IPS-11a (cell line): Measurements from ENCODE around the gene SBK2.
"Not testable (repeated sequence)": the region's sequence is repeated elsewhere in the genome, so short reads cannot be mapped to it uniquely, and the experiment has no call there.

Source experiments
- H3K4me3 ChIP-seq: one replicate; pipeline ENCODE4 v1.5.1; 2013; ENCODE audit warnings: low read depth, low read length, control low read depth

Gene SBK2

GRCh38 chr19:55536366-55536765 is 567 bp downstream of the SBK2 start:
- H3K4me3 ChIP-seq: no peak overlapping the region

DNA sequence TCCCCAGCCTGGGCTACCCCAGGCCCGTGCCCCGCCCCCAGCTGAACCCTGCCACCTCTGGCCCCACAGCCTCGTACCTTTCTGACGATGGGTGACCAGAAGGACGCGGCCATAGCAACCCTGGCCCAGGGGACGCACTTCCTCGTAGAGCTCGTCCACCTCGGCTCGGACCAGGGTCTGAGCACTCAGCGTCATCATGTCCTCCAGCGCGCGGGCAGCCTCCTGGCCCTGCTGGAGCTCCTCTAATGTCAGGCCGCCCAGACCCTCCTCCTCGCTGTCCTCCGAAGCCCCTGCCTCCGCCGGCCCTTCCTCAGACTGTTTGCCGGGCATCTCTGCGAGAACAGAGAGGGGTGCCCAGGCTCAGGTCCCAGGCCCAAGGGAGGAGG is 975 bp downstream of the SBK2 start:
- H3K4me3 ChIP-seq: no peak overlapping the region

DNA sequence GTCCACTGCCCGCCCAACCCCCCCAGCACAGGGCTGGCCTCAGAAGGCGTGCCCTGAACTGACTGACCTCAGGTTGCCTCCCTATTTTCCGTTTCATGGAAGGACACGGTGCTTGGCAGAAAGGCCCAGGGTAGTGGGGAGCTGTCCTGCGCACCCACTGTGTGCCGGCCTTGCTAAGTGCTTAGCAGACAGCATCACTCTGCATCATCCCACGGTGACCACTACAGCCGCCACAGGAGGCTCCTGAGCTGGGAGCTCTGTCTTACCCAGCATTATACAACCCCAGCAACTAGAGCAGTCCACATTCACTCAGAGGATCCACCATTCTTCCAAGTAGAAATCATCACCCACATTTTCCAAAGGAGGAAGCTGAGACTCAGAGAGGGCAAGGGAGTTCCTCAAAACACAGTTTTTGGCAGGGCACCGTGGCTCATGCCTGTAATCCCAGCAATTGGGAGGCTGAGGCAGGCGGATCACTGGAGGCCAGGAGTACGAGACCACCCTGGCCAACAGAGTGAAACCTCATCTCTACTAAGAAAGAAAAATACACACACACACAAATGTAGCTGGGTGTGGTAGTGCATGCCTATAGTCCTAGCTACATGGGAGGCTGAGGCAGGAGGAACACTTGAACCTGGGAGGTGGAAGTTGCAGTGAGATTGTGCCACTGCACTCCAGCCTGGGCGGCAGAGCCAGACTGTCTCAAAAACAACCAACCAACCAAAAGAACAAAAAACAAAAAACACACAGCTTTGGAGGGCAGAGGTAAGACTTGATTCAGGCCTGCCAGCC is 1.6 kb downstream of the SBK2 start:
- no peak overlapping the region for H3K4me3 ChIP-seq

DNA sequence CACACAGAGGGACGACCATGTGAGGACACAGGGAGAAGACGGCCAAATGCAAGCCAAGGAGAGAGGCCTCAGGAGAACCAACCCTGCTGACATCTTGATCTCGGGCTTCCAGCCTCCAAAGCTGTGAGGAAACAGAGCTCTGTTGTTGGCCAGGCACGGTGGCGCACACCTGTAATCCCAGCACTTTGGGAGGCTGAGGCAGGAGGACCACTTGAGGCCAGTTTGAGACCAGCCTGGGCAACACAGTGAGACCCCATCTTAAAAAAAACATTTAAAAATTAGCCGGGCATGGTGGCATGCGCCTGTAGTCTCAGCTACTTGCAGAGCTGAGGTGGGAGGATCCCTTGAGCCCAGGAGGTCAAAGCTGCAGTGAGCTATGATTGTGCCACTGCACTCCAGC is 2.7 kb downstream of the SBK2 start:
- not testable (repeated sequence) for H3K4me3 ChIP-seq

DNA sequence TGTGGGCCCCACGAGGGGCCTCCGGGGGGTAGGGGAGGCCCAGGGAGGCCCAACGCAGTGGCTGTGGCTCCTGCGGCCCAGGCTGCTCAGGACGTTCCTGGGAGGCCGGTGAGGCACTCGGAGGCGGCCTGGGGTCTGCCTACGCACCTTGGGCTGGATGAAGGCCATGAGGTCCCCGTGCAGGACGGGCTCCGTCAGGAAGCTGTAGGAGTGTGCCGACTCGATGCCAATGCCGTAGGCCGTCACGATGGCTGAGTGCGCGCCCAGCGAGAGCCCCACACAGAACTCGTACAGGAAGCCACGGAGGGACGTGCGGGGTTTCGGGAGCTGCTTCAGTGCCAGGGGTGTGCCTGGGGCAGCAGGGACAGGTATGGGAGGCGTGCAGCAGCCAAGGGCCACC is 5.9 kb downstream of the SBK2 start:
- no peak overlapping the region for H3K4me3 ChIP-seq

DNA sequence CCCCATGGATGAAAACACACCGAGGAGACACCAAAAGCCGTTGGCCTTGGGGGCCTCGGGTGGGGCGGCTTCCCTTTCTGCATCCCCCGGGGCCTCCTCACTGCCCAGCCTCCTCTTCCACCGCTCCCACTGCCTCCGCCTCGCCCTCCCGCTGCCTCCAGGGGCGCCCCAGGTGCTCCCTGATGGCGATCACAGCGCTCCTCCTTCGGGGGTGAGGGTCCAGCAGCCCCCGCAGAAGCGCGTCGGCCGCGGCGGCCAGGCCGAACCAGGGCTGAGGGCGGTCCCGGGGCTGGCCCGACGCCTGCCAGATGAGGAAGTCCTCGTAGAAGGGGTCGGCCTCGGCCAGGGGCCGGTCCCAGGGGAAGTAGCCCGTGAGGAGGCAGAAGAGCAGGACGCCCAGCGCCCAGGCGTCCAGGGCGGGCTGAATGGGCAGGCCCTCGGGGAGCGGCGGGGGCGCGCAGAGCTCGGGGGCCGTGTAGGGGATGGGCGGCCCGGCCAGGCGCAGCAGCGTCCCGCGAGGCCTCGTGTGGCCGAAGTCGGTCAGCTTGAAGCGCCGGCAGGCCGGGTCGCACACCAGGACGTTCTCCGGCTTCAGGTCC is 7.2 kb downstream of the SBK2 start:
- H3K4me3 ChIP-seq: no peak overlapping the region

GRCh38 chr19:55528030-55528803 is 8.7 kb downstream of the SBK2 start:
- no peak overlapping the region for H3K4me3 ChIP-seq

GRCh38 chr19:55527197-55528029 is 9.5 kb downstream of the SBK2 start:
- no peak overlapping the region for H3K4me3 ChIP-seq

DNA sequence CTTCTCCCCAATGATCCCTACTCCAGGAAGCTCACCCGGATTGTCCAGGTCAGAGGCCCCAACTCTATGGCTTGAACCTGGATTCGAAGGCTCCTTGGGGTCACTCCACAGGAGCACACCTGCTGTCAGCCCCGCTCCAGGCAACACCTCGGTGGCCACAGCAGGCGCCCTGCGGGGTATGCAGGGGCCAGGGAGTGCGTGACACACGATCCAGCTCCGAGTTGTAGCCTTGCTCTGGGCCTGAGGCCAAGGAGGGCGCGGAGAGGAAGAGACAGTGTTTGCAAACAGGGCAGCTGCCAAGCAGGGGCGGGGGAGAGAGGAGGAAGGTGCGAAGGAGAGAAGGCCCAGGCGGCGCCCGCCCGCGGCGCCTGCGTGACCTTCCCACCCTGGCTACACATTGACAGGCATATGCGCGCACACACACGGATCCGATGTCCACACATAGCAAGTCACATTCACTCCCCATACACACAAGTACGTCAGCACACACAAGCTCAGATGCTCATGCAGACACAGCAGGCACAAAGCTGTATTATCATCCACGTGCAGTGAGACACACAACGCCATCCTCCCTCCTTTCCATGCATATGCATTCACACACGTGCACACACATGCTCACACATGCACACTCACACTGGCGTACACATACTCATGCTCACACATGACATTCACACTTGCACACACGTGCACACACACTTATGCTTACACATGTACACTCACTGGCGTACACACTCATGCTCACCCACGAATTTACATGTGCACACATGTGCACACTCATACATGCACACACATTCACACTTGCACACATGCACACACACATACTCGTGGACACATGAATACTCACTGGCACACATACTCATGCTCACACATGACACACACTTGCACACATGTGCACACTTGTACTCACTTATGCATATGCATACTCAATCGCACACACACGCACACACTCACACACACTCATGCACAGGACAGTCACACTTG is 10.4 kb downstream of the SBK2 start:
- no peak overlapping the region for H3K4me3 ChIP-seq

DNA sequence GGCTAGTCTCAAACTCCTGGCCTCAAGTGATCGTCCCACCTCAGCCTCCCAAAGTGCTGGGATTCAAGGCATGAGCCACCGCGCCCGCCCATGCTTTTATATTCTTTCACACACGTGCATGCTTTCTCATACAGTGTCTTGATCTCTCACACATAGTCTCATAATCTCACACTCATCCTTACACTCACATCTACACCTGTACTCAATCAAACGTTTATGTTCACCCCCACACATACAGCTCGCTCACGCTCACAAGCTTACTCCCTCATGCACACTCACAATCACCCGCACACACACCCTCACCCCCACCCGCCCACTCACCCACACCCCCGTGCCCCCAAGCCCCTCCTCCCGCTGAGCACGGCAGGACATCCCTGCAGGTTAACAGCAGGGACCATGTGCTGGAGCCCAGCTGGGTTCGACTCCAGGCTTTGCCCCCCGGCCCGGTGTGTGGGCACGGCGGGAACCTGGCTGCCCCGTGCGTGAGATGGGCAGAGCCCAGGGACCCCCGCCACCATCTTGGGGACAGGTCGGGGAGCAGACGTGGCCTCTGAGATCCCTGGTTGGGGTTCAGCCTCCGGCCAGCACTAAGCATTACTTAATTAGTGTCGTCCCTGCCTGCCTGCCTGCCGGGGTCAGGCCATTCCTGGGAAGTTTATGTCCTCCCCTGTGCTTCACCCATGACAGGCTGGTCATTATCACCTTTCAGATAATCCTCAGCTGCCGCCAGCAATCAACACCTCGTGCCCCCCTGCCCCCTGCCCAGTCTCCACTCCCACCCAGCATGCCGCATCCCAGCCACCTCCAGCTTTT is 11.4 kb downstream of the SBK2 start:
- H3K4me3 ChIP-seq: no peak overlapping the region

- no peak overlapping the region for H3K4me3 ChIP-seq
Measured at GRCh38 chr19:55520691-55521292, 16.1 kb downstream of the SBK2 start.

- H3K4me3 ChIP-seq: no peak overlapping the region
Measured at GRCh38 chr19:55519451-55520311, 17.3 kb downstream of the SBK2 start.

DNA sequence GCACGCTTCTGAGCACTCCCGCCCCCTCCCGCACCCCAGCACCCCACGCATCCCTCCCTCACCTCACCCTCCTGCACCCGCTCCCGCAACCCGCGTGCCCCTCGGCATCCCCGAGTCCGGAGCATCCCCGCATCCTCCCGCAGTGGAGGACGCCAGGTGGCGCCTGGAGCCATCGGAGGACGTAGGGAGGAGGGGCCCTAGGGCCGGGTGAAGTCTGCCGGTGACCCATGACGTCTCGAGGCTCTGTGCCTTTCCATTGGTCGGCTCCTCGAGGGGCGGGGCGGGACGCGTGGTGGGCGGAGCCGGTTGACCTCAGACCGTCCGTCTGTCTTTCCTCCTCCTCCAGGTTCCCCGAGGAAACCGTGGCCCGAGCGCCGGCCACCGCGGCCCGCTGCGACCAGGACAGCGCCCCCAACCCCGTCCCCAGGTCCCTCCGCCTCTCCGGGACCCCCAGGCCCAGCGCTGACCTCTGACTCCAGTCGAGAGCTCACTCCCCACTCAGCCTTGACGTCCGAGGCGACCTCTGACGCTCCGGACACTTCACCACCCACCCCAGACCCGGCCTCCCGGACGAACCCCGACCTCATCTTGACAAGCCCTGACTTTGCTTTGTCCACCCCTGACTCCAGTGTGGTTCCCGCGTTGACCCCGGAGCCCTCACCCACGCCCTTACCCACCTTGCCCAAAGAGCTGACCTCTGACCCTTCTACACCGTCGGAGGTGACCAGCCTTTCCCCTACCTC is 19.9 kb downstream of the SBK2 start:
- H3K4me3 ChIP-seq: no peak overlapping the region

DNA sequence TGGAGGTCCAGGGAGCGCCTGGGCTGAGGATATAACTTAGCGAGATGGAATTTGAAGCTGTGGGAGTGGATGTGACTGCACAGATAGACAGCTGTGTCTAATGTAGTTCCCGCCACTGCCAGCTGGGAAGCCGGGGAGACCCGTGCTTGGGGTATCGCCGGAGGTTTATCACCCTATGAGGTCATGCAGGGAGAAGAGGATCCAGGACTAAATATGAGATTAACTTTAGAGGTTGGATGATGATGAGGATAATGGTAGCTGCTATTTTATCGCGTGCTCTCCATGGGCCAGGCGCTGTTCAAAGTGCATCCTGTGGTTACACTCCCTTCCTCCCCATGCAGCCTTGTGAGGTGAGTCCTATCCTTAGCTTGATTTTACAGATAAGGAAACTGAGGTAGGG is 28.8 kb downstream of the SBK2 start:
- H3K4me3 ChIP-seq: no peak overlapping the region

GRCh38 chr19:55504981-55505380 is 32.0 kb downstream of the SBK2 start:
- no peak overlapping the region for H3K4me3 ChIP-seq

DNA sequence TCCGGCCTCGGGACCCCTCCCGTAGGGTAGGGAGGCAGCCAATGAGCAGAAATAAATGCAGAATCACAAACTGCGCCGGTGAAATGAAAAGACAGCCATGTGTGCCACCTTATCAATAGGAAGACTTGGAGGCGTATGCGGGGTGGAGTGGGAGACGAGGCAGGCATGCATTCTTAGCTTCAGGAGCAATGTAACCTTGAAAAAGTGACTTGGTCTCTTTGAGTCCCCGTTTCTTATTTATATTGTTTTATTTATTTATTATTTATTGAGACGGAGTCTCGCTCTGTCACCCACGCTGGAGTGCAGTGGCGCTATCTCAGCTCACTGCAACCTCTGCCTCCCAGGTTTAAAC is 32.7 kb downstream of the SBK2 start:
- no peak overlapping the region for H3K4me3 ChIP-seq
